DMS114 treated with DMSO at 0.1 percent for 48 hours (cell line): ENCODE results near the gene CANX.
A peak's percentile ranks its signal among the peaks of the same experiment; 100 is the strongest.
"Not testable (repeated sequence)": the region's sequence is repeated elsewhere in the genome, so short reads cannot be mapped to it uniquely, and the experiment has no call there.

Source experiments
- DNase-seq: peaks from one replicate; lab custom pipeline; 2025; ENCODE audit not compliant: unreplicated experiment; lab: John Stamatoyannopoulos, UW

Gene CANX, protein sequence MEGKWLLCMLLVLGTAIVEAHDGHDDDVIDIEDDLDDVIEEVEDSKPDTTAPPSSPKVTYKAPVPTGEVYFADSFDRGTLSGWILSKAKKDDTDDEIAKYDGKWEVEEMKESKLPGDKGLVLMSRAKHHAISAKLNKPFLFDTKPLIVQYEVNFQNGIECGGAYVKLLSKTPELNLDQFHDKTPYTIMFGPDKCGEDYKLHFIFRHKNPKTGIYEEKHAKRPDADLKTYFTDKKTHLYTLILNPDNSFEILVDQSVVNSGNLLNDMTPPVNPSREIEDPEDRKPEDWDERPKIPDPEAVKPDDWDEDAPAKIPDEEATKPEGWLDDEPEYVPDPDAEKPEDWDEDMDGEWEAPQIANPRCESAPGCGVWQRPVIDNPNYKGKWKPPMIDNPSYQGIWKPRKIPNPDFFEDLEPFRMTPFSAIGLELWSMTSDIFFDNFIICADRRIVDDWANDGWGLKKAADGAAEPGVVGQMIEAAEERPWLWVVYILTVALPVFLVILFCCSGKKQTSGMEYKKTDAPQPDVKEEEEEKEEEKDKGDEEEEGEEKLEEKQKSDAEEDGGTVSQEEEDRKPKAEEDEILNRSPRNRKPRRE

DNA sequence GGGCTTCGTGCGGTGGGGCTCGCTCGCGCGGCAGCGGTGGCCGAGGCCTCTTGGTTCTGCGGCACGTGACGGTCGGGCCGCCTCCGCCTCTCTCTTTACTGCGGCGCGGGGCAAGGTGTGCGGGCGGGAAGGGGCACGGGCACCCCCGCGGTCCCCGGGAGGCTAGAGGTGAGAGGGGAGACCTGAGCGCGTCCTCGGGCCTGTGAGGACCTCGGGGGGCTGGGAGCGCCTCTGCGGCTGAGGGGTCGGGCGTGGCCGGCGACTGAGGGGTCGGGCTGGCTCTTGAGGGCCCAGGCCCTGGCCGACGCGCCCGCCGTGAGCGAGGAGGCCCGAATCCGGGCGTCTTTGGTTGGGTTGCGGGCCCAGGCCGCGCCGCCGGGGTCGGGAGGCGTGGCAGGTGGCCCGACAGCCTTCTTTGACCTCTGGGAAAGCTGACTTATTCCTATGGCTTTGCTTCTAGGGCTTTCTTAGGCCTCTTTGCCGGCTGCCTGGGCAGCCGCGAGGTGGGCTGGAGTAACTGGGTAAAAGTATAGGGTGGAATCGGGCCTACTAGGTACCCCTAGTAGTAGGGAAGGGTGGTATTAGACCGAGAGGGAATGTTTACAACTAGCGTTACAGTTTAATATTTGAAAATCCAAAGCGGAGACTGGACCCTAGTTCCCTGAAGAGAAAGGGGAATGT is at the start of gene CANX:
Gene CANX, plus strand, starts transcription at position 33 of the 681 bp plus-strand sequence. CDS start 6,715 bp downstream, outside the sequence.
- DNase-seq, result no peak

DNA sequence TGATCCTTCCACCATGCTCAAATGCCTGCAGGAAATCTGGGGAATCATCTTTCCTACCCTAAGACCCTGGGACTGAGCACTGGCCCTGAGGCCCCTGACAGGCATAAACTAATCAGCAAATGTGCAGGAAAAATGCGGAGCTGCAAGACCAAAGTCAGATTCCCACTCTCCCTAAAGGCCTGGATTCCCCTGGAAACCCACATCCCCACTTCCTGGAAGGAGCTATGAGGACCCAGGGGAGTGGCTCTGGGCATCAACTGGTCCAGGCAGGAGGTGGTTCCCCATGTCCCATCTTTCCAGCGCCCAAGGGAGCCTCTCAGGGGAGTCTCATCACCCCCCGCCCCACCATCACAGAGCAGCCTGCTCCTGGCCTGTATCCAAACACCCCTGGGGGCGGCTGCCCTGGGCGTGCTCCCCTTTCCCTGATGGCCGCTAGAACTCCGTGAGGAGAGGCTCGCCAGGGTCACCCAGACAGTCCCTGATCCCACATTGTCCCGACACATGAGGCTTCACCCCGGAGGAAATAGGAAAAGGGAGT is 49.5 kb upstream of the CANX start:
- not testable (repeated sequence) for DNase-seq

DNA sequence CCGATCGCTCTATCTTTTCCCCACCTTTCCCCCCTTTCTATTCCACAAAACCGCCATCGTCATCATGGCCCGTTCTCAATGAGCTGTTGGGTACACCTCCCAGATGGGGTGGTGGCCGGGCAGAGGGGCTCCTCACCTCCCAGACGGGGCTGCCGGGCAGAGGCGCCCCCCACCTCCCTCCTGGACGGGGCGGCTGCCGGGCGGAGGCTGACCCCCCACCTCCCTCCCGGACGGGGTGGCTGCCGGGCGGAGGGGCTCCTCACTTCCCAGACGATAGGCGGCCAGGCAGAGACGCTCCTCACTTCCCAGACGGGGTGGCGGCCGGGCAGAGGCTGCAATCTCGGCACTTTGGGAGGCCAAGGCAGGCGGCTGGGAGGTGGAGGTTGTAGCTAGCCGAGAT is 48.5 kb upstream of the CANX start:
- DNase-seq, result not testable (repeated sequence)

DNA sequence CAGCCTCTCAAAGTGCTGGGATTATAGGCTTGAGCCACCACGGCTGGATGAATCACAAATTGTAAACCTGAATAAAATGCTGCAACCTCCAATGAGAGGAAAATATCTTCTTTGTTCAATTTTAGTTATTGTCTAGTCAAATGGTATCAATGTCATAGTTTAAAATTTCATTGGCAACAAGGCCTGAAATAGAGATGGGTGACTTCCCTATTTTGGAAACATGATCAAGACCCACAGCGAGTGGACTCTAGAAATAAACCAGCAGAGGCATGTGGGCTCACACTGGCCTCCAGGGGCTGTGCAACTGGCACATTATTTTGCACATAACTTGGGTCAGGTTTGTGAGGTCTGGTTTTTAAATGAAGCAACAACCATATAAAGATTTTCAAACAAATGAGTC is 45.6 kb upstream of the CANX start:
- not testable (repeated sequence) for DNase-seq

DNA sequence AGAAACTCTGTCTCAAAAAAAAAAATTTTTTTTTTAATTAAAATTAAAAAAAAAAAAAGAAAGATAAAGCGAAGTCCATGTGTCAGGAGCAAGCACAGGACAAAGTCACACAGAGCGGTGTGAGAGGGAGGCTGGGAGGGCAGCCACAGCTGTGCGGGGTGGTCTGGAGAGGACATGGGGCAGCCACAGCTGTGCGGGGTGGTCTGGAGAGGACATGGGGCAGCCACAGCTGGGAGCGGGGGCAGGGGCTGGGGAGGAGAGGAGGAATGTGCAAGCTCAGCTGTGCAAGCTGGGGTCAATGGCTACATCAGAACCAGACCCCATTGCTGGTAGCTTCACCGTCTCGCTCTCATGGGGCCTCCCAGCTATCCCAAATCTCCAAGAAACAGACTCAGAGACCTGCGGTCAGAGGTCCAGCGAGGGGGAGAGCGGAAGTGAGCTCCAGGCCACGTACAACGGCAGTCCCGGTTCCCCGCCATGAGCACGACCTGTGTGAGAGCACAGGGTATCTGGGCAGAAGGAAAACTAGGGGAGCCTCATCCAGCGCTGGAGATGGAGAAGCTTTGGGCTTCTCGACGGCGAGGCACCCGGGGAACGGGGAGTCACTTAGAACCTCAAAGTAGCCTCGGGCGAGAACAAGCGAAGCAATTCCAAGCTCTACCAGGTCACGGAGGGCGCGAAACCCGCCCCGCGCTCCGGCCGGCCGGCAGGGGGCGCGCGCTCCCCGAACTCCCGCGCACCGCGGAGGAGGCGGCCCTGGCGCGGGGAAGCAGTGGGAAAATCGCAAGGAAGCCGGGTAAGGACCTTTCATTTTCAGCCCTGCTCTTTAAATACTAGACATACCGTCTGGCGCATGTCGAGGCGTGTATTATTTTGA is 41.2 kb upstream of the CANX start:
- DNase-seq, result not testable (repeated sequence)

DNA sequence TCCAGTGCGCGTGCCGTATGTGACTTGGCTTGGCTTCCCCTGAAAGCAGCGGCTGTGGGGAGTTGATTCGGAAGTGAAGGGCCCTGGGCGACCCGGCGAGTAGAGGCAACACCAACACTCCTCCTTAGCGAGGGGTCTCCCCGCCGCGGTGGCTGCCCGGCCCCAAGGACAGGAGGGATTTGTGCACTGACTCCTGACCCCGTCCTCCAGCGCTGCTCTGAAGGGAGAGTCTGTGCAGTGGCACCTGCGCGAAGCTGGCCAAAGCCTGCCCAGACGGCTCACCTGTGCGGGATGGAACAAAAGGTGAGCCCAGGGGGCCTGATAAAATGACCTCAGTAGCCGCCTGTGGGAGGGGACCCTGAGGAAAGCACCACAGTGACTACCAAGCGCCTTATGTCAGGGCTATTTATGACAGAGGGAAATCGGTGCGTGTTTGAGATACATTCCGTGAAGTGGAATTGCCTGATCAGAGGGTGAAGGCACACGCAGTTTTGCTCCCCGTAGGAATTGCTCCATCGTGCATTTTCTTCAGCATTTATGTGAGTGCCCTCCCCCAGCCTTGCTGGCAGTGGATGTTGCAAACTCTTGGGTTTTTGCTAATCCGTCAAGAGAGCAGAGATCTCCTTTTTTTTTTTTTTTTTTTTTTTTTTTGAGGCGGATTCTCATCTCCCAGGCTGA is 40.4 kb upstream of the CANX start:
- not testable (repeated sequence) for DNase-seq

DNA sequence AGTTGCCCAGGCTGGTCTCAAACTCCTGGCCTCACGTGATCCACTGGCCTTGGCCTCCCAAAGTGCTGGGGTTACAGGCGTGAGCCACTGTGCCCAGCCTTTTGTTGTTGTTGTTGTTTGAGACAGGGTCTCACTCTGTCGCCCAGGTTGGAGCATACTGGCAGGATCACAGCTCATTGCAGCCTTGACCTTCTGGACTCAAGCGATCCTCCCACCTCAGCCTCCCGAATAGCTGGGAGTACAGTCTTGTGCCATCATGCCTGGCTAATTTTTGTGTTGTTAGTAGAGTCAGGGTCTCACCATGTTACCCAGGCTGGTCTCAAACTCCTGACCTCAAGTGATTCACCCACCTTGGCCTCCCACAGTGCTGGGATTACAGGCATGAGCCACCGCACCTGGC is 37.1 kb upstream of the CANX start:
- DNase-seq, result not testable (repeated sequence)

DNA sequence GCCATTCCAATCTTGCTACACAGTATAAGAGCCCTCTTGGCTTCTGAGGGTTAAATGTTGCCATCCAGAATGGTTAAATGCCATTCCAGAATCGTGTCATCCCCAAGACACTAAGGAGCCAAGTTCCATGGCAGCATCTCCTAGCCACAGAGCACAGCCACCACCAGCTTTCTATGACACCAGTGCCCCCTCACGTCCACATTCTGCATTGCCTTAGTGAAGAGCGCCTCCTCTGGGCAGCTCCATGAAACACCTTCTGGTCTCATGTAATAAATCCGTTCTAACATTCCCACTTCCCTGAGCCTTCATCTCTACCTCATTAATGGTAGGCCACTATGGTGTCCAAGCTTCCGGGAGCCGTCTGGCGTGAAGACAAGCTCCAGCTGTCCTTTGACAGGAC is 30.4 kb upstream of the CANX start:
- DNase-seq, result no peak

DNA sequence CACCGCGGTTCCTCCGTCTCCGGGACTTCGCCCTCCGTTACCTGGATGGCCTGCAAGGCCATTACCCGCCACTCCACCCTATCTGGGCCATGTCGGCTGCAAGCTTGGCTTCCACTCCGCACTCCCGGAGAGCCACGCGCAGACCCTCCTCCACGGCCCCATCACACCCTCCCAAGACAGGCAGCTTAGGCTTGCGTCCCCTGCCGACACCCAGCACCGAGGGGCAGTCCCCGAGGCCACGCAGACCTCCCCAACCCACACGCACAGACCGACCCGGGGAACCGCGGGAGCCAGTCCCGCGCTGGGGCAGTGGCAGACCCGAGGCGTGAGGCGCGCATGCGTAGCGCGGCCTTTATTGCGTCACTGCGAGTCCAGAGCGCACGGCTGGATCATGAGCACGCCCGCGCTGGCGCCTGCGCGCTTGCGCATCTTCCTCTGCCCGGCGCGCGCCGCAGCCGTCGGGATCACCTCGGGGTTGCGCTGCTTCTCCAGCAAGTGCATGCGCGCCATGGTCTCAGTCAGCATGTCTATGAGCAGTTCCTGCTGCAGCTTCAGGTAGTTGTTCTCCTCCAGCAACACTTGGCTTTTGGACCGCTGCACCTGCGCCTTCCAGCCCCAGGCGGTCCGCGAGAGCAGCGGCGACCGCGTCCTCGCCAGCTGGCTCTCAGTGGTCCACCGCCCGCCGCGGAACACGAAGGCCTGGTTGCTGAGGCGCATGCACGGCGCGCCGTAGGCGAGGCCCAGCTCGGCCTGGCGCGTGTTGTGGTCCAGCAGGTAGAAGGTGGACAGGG is 20.3 kb upstream of the CANX start:
- peak; percentile 89 for DNase-seq

DNA sequence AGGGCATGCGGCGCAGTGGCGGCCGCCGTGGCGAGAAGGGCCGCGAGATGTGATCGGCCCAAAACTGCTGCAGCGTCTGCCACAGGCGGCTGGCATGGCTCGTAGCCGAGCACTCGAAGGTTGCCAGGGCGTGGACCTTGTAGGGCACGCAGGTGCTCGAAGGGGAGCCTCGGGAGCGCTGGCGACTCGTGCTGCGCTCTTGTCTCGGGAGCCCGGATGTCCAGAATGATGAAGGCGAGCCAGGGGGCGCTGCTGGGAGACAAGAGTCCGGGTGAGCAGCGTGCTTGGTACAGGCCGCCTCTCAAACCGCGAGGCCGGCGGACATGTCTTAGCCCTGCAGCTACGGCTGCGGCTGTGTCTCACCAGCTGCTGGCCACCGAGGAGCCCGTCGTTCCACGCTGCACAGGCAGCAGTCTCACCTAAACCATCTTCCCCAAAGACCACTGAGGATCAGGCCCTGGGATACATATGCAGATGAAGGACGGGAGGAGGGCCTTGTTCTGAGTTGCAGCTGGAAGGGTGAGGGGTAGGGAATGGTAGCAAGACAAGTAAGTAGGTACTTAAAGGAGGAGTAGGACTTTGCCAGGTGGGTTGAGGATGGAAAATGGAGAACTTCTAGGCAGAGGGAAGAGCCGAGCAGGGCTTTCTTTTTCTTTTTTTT is 19.6 kb upstream of the CANX start:
- peak; percentile 51 for DNase-seq

DNA sequence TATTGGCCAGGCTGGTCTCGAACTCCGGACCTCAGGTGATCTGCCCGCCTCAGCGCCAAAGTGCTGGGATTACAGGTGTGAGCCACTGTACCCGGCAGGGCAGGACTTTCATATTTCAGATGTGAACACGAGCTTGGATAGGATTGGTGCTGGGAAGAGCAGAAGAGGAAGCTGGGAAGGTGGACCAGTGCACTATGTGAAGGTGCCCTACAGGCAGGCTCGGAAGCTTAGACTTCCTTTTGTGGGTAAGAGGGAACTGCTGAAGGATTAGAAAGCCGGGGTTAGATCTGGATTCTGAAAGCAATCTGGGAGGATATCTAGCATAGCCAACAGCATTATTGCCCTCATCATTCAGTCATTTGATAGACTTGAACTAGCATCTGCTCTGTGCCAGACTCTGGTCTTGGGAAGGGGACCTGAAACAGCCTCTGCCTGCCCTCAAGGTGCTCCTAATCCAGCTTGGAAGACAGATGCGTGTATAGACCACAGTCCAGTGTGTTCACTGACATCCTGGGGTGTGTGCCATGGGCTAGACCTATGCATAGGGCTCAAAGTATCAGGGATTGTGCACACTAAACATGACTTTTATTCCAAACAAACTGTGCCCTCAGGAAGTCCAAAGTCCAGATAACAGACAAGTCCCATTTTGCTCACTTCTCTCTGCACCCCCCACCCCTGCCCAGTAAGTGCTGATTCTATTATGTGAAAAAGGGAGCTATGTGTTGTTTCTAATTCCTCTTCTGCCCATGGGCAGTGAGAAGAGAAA is 18.6 kb upstream of the CANX start:
- no peak for DNase-seq

DNA sequence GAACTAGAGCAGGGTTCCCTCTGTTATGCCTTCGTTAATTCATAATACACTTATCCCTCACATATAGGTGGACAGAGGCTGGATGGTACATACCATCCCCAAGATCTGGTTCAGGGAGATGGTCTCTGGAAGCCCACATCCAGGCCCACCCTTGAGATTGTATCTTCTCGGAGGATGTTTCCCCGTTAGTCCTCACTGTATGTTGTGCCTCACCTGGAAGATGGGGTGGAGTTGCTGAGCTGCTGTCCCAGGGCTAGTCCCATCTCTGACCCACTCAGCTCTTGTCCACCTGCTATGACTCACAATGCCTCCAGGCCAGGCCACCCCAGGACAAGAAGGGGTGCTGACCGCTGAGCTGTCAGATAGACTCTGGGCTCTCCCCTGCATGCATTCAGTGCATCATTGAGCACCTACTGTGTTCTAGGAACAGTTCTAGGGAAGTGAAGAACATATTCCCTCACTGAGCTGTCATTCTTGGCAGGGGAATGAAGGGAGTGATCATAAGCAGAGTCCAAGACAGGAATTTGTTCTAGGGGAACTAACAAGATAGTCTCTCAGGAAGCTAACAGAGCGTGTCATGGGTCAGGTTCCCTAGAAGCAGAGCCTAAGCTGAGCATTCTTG is 17.9 kb upstream of the CANX start, which contains the start of gene CBY3:
Gene CBY3, minus strand, starts transcription at position 255 of the 622 bp plus-strand sequence. Its CDS starts 116 bp downstream, at position 139.
- DNase-seq, result no peak

DNA sequence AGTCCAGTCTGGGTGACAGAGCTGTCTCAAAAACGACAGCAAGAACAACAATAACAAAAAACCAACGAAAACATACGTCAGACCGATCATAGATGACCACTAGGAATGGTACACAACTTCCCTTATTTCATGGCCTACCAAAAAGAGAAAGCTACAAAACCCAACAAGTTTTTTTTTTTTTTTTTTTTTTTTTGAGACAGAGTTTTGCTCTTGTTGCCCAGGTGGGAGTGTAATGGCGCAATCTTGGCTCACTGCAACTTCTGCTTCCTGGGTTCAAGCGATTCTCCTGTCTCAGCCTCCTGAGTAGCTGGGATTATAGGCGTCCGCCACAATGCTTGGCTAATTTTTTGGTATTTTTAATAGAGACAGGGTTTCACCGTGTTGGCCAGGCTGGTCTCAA is 9.6 kb upstream of the CANX start:
- not testable (repeated sequence) for DNase-seq

DNA sequence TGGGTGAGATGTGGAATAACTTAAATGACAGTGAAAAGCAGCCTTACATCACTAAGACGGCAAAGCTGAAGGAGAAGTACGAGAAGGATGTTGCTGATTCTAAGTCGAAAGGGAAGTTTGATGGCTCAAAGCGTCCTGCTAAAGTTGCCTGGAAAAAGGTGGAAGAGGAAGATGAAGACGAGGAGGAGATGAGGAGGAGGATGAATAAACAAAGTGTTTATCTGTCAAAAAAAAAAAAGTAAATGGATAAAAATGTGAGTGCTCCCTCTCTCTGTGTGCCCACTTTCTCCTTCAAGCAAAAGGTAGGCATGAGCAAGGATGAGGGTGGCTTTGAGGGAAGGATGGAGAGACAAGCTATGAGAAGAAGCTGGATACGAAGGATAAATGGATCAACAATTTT is 4.2 kb upstream of the CANX start:
- no peak for DNase-seq

DNA sequence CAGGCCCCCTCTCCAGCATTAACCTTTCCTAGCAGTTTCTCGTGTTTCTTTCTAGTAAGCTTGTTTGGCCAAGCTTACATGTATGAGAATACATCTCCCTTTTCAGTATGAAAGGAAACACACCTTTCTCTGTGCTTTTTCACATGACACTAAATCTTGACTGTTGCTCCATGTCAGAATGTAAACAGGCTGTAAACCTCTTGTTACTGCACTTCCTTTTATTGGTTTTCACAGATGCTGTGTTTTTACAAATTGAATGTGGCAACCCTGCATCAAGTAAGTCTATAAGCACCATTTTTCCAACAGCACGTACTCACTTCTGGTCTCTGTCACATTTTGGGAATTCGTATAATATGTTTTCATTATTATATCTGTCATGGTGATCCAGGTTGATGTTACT is 2.2 kb upstream of the CANX start:
- no peak for DNase-seq

DNA sequence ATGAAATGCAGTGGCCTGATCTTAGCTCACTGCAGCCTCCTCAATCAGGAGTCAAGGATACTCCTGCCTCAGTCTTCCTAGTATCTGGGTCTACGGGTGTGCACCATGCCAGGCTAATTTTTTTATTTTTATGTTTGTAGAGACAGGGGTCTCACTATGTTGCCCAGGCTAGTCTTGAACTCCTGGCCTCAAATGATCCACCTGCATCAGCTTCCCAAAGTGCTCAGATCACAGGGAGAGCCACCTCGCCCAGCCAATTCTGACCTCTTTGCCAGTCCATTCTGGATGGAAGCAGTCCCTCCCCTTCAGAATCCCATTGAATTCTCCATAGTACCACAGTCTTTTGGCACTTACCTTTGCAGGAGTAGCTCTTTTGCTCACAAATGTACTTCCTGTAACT is 1.7 kb upstream of the CANX start:
- DNase-seq, result no peak

DNA sequence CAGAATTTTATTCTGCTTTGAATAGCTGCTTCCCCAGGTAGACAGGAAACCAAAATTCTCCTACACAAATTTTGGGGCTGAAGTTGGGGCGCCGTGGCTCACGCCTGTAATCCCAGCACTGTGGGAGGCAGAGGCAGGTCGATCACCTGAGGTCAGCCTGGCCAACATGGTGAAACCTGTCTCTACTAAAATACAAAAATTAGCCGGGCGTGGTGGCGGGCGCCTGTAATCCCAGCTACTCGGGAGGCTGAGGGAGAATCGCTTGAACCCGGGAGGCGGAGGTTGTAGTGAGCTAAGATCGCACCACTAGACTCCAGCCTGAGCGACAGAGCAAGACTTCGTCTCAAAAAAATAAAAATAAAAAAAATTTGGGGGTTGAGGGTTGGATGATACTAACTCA is 1.2 kb upstream of the CANX start:
- DNase-seq, result not testable (repeated sequence)
